ENCODE data around the gene KRT23. TPM values are rescaled to one million over a fixed set of nuclear protein-coding genes. Genes with fewer than 3 reads are reported as not detected.

KRT23 gene
- total RNA-seq, 1 experiment from 2014 or later = 19.0 TPM

DNA sequence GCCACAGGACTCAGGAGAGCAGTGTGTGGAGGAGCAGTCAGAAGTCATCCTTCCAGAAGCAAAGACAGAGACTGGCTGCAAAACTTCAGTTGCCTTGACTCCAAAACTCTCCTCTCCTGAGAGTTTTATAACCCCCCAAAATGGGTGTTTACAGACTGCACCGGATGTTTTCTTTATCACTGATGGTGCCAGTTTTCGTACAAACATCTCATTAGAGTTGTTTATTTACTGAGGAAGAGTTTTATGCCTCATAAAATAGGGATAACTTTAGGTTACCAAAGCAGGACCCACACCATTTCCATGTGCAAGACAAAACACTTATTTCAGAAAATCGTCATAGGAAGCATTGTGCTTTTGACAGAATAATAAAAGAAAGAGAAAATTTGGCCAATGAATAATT, 46.8 kb upstream of the KRT23 start, which contains the start of gene KRT40:
Gene KRT40, minus strand, starts transcription at position 101 of the 400 bp plus-strand sequence. Its CDS starts 53 bp downstream, at position 48.
- Histone ChIP-seq H3K27me3 (ENCODE audit: insufficient read depth, low read length) (no peaks in the 10 kb centered on the region), H3K79me2 (ENCODE audit: insufficient read depth, low read length) (no peaks in the 10 kb centered on the region), H4K20me1 (ENCODE audit: insufficient read depth) (no peaks in the 10 kb centered on the region), H3K9me2 (ENCODE audit: insufficient read depth) (no peaks in the 10 kb centered on the region), H3K4me3 (replicated peaks in 1 of 2; ENCODE audit: low read depth in 1 of 2, low read length in 2 of 2) (no peak within 1 kb of the TSS), H2AFZ (ENCODE audit: low read depth, low read length, poor library complexity, severe bottlenecking) (peak within 1 kb of the TSS; percentile 31), H3K27ac (ENCODE audit: low read depth, low read length) (no peak within 1 kb of the TSS), H3K36me3 (ENCODE audit: control insufficient read depth in 1 of 2, insufficient read depth in 2 of 2, low read length in 2 of 2) (no peaks in the 10 kb centered on the region), H3K9me3 (ENCODE audit: control insufficient read depth in 1 of 2, insufficient read depth in 1 of 2, low read depth in 1 of 2, low read length in 2 of 2) (peaks cover 0 to 8% of the 10 kb centered on the region in 2 experiments; a peak in 1 of 4 replicates), H3K4me2 (ENCODE audit: low read length) (no peak within 1 kb of the TSS), H3K4me1 (ENCODE audit: control insufficient read depth in 1 of 2, insufficient read depth in 2 of 2, low read length in 2 of 2) (peaks cover 4% of the 10 kb centered on the region in 2 experiments; a peak in 3 of 4 replicates), H3K9ac (ENCODE audit: low read length) (no peak within 1 kb of the TSS)
- no TSS peak for BruUV-seq (replicated peaks)
- intact Hi-C loops (cut with micrococcal nuclease) = no loop called here
- DNase-seq (ENCODE audit: low read depth, low spot score) (no peak), ATAC-seq (no peak)
- ChIA-PET CTCF (no interaction called here), RAD21 (ENCODE audit: low non-redundant PET in 1 of 2, low total read pairs in 2 of 2, uncharacterized antibody in 2 of 2, unreplicated experiment in 2 of 2) (no interaction called here), POLR2A (no interaction called here)
- TF ChIP-seq, protein P1, sequence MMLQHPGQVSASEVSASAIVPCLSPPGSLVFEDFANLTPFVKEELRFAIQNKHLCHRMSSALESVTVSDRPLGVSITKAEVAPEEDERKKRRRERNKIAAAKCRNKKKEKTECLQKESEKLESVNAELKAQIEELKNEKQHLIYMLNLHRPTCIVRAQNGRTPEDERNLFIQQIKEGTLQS (IDR thresholded peaks at IDR 0.05) = no peak
- TF ChIP-seq JUND (IDR thresholded peaks at IDR 0.05) (no peak), EZH2phosphoT487 (IDR thresholded peaks at IDR 0.05; ENCODE audit: borderline replicate concordance) (no peak), ZNF274 (IDR thresholded peaks at IDR 0.05; ENCODE audit: low read depth, low read length) (no peak), POLR2A (IDR thresholded peaks at IDR 0.05; ENCODE audit: borderline replicate concordance, extremely low read depth, insufficient read depth, insufficient read length) (no peak), ZFX (IDR thresholded peaks at IDR 0.05) (no peak), YY1 (IDR thresholded peaks at IDR 0.05; ENCODE audit: extremely low read depth, insufficient replicate concordance, low read depth, low read length) (no peak)

DNA sequence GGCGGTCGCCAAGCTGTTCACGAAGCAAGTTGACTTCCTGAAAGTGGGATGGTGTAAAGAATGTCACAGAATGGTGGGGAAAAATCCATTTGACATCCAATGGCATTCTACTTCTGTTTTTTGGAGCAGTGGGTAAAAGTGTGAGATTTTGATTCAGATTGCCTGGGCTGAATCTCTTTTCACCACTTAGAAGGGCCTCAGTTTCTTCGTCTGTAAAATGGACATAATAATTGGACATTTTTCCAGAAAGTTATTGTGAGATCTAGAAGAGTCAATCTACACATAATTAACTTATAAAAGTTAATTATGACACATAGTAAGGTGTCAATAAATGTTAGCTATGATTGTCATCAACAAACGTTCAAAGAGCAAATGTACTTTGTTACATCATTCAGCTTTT, 43.7 kb upstream of the KRT23 start:
- Histone ChIP-seq H3K36me3 (ENCODE audit: control insufficient read depth in 1 of 2, insufficient read depth in 2 of 2, low read length in 2 of 2) (no peaks in the 10 kb centered on the region), H3K27ac (ENCODE audit: low read depth, low read length) (no peak overlapping the region), H4K20me1 (ENCODE audit: insufficient read depth) (no peaks in the 10 kb centered on the region), H3K9me2 (ENCODE audit: insufficient read depth) (no peaks in the 10 kb centered on the region), H2AFZ (ENCODE audit: low read depth, low read length, poor library complexity, severe bottlenecking) (peak overlapping the region; percentile 48), H3K4me1 (ENCODE audit: control insufficient read depth in 1 of 2, insufficient read depth in 2 of 2, low read length in 2 of 2) (peaks cover 4% of the 10 kb centered on the region in 2 experiments; a peak in 3 of 4 replicates), H3K9ac (ENCODE audit: low read length) (no peak overlapping the region), H3K27me3 (ENCODE audit: insufficient read depth, low read length) (no peaks in the 10 kb centered on the region), H3K79me2 (ENCODE audit: insufficient read depth, low read length) (no peaks in the 10 kb centered on the region), H3K9me3 (ENCODE audit: control insufficient read depth in 1 of 2, insufficient read depth in 1 of 2, low read depth in 1 of 2, low read length in 2 of 2) (no peaks in the 10 kb centered on the region), H3K4me3 (replicated peaks in 1 of 2; ENCODE audit: low read depth in 1 of 2, low read length in 2 of 2) (no peak overlapping the region), H3K4me2 (ENCODE audit: low read length) (no peak overlapping the region)
- ChIA-PET RAD21 (ENCODE audit: low non-redundant PET in 1 of 2, low total read pairs in 2 of 2, uncharacterized antibody in 2 of 2, unreplicated experiment in 2 of 2) (no interaction called here), CTCF (no interaction called here), POLR2A (no interaction called here)
- no peak for ATAC-seq
- no TSS peak for BruUV-seq (replicated peaks)
- no peak for DNase-seq (ENCODE audit: low read depth, low spot score)
- intact Hi-C loops (cut with micrococcal nuclease) = no loop called here
- no peak for TF ChIP-seq RAD21 (IDR thresholded peaks at IDR 0.05; ENCODE audit: low read depth)
- no peak for TF ChIP-seq CBX3 (IDR thresholded peaks at IDR 0.05; ENCODE audit: low read depth)
- no peak for TF ChIP-seq CEBPB (IDR thresholded peaks at IDR 0.05; ENCODE audit: low read depth)
- TF ChIP-seq SRF (IDR thresholded peaks at IDR 0.05; ENCODE audit: low read depth) = no peak
- TF ChIP-seq TCF7L2 (IDR thresholded peaks at IDR 0.05; ENCODE audit: borderline replicate concordance, extremely low read depth, insufficient read depth, insufficient read length) = no peak
- TF ChIP-seq, protein P2, sequence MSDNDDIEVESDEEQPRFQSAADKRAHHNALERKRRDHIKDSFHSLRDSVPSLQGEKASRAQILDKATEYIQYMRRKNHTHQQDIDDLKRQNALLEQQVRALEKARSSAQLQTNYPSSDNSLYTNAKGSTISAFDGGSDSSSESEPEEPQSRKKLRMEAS (IDR thresholded peaks at IDR 0.05) = no peak
- TF ChIP-seq EZH2 (IDR thresholded peaks at IDR 0.05) = no peak

Measured in HCT116 (cell line).